RWPE2 (cell line): ENCODE data around the gene GABRB2.

Experiments
- ATAC-seq: fragments of 200-7000 bp; cut with Tn5 transposase; 3 replicates; pipeline ENCODE4 v1.9.1; 2021; ENCODE audit warnings: low read depth
- DNase-seq: peaks from one replicate; pipeline ENCODE4 v3.0.0-alpha.2; 2020; ENCODE audit warnings: low spot score
- H3K27ac ChIP-seq: fragments of 450-650 bp; 2 replicates; pipeline ENCODE4 v1.5.1; 2017; ENCODE audit warnings: mild to moderate bottlenecking; ENCODE audit not compliant: poor library complexity, severe bottlenecking
- H3K27me3 ChIP-seq: fragments of 250-450 bp; sonication (Bioruptor Pico); 2 replicates; pipeline ENCODE4 v1.5.1; 2021; ENCODE audit warnings: mild to moderate bottlenecking, moderate library complexity; ENCODE audit not compliant: insufficient read depth, poor library complexity, severe bottlenecking
- H3K36me3 ChIP-seq: fragments of 250-450 bp; sonication (Bioruptor Pico); 2 replicates; pipeline ENCODE4 v1.5.1; 2020; ENCODE audit warnings: low read depth, mild to moderate bottlenecking, moderate library complexity
- H3K4me1 ChIP-seq: fragments of 250-450 bp; sonication (Bioruptor Pico); 2 replicates; pipeline ENCODE4 v1.5.1; 2021; ENCODE audit warnings: mild to moderate bottlenecking, moderate library complexity; ENCODE audit not compliant: insufficient read depth, poor library complexity, severe bottlenecking
- H3K4me3 ChIP-seq: fragments of 250-450 bp; sonication (Bioruptor Pico); 2 replicates; pipeline ENCODE4 v1.5.1; 2021; ENCODE audit warnings: mild to moderate bottlenecking, moderate library complexity; ENCODE audit not compliant: severe bottlenecking
- H3K9me3 ChIP-seq: fragments of 250-450 bp; sonication (Bioruptor Pico); 2 replicates; pipeline ENCODE4 v1.5.1; 2021; ENCODE audit warnings: mild to moderate bottlenecking, moderate library complexity; ENCODE audit not compliant: severe bottlenecking
- CTCF ChIP-seq: fragments of 450-650 bp; IDR thresholded peaks from one replicate; pipeline ENCODE4 v1.5.1; 2017; ENCODE audit warnings: mild to moderate bottlenecking, moderate library complexity; ENCODE audit not compliant: poor library complexity, severe bottlenecking

GABRB2 gene

GRCh38 chr5:161546095-161546469, 443 bp downstream of the GABRB2 start:
- Histone ChIP-seq H3K27me3 (peaks cover 58% of the 10 kb centered on the region), H3K9me3 (no peaks in the 10 kb centered on the region), H3K4me1 (no peaks in the 10 kb centered on the region), H3K4me3 (no peak overlapping the region), H3K27ac (no peak overlapping the region), H3K36me3 (no peaks in the 10 kb centered on the region)
- no peak for TF ChIP-seq CTCF
- ATAC-seq (no peak), DNase-seq (no peak)

GRCh38 chr5:161545344-161546094, 1.0 kb downstream of the GABRB2 start:
- H3K9me3 ChIP-seq: no peaks in the 10 kb centered on the region
- H3K4me1 ChIP-seq: no peaks in the 10 kb centered on the region
- H3K27me3 ChIP-seq: peaks cover 58% of the 10 kb centered on the region
- DNase-seq (no peak), ATAC-seq (no peak)
- no peak overlapping the region for H3K27ac ChIP-seq
- no peak for TF ChIP-seq CTCF
- no peaks in the 10 kb centered on the region for H3K36me3 ChIP-seq
- no peak overlapping the region for H3K4me3 ChIP-seq

GRCh38 chr5:161544350-161544765, 2.2 kb downstream of the GABRB2 start:
- ATAC-seq (peak; percentile 48; the same call in 2 of the 3 replicates), DNase-seq (no peak)
- TF ChIP-seq CTCF: peak; percentile 91
- Histone ChIP-seq H3K27me3 (peaks cover 49% of the 10 kb centered on the region), H3K4me3 (no peak overlapping the region), H3K27ac (no peak overlapping the region), H3K36me3 (no peaks in the 10 kb centered on the region), H3K9me3 (no peaks in the 10 kb centered on the region), H3K4me1 (no peaks in the 10 kb centered on the region)

- ATAC-seq: no peak
- Histone ChIP-seq H3K4me3 (no peak overlapping the region), H3K4me1 (no peaks in the 10 kb centered on the region), H3K36me3 (no peaks in the 10 kb centered on the region), H3K27ac (no peak overlapping the region), H3K27me3 (peaks cover 9% of the 10 kb centered on the region), H3K9me3 (no peaks in the 10 kb centered on the region)
- no peak for DNase-seq
- no peak for TF ChIP-seq CTCF
Measured at GRCh38 chr5:161539016-161539415, 7.5 kb downstream of the GABRB2 start.

GRCh38 chr5:161535762-161536161, 10.8 kb downstream of the GABRB2 start:
- H3K9me3 ChIP-seq: no peaks in the 10 kb centered on the region
- H3K27me3 ChIP-seq: peaks cover 18% of the 10 kb centered on the region
- no peak overlapping the region for H3K27ac ChIP-seq
- H3K36me3 ChIP-seq: no peaks in the 10 kb centered on the region
- DNase-seq (no peak), ATAC-seq (no peak)
- no peak overlapping the region for H3K4me3 ChIP-seq
- no peaks in the 10 kb centered on the region for H3K4me1 ChIP-seq
- TF ChIP-seq CTCF: peak; percentile 6
